ENCODE data around the gene PNMA8B.
"Not testable (repeated sequence)": the region's sequence is repeated elsewhere in the genome, so short reads cannot be mapped to it uniquely, and the experiment has no call there.

The PNMA8B gene, protein sequence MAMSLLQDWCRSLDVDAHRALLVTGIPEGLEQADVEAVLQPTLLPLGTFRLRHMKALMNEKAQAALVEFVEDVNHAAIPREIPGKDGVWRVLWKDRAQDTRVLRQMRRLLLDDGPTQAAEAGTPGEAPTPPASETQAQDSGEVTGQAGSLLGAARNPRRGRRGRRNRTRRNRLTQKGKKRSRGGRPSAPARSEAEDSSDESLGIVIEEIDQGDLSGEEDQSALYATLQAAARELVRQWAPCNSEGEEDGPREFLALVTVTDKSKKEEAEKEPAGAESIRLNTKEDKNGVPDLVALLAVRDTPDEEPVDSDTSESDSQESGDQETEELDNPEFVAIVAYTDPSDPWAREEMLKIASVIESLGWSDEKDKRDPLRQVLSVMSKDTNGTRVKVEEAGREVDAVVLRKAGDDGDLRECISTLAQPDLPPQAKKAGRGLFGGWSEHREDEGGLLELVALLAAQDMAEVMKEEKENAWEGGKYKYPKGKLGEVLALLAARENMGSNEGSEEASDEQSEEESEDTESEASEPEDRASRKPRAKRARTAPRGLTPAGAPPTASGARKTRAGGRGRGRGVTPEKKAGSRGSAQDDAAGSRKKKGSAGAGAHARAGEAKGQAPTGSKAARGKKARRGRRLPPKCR

DNA sequence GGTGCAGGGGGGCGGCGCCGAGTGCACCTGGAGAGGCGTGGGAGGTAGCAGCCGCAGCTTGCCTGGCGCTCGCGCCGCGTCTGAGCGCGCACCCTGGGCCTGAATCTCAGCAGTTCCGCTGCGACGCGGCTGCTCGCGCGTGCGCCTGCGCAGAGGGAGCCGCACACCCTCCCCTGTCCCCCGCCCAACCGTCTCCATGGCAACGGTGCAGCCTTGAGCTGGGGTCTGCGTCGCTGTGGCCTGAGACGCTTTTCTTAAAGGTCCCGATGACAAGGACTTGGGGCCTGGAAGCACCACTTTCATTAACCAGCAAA is at the start of gene PNMA8B:
Gene PNMA8B, minus strand, starts transcription at position 82 of the 314 bp plus-strand sequence. CDS start 402 bp downstream, outside the sequence.
- peak; percentile 42 for DNase-seq

DNA sequence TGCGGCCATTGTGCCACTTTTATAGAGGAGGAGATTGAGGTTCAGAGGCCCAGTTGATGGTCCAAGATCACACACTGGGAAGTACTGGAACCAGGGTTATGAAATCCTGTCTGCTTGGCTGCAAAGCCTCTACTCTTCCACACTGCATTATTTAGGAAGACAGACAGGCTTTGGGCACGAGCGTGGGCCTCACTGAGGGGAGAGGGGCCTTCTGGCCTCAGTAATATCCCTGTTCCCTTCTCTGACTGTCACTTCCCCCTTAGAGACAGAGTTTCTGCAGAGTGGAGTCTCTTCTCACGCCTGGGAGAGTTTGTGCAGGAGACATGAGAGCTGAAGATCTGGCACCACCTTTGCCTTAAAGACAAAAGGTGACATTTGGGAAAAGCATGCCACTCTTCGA is 49.0 kb upstream of the PNMA8B start:
- DNase-seq = no peak

GRCh38 chr19:46542428-46543230 is 47.0 kb upstream of the PNMA8B start:
- peak; percentile 93 for DNase-seq

DNA sequence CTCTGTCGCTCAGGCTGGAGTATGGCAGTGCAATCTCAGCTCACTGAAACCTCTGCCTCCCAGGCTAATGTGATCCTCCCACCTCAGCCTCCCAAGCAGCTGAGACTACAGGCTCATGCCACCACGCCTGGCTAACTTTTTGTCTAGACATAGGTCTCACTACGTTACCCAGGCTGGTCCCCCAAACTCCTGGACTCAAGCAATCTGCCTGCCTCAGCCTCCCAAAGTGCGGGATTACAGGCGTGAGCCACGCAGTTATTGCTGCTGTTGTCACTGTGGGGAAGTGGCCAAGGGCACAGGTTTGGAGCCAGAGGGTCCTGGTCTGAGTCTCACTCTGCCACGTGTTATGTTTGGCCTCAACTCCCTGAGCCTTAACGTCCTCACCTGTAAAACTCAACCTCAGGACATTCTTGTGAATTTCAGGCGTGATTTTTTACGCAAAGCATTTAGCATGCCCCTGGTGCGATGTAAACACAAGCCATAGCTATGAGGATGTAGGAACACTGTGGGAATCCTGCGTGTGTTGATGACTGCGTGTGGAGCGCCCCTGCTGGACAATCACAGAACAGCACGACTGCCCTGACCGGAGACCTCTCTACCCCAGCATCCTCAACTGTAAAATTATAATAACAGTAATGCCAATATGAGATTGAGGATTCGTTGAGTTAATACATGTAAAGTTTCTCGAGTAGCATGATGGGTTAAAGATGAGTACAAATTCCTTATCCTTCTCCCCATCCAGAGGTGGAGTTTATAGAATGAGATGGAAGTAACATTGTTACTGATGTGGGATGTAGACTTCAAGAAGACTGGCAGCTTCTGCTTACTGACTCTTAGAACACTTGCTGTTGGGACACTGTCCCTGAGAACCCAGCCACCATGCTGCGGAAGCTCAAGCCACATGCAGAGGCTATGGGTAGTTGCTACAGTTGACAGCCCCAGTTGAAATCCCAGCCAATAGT is 41.8 kb upstream of the PNMA8B start:
- DNase-seq = peak; percentile 64

- DNase-seq = no peak
Measured at GRCh38 chr19:46536391-46536790, 40.7 kb upstream of the PNMA8B start.

DNA sequence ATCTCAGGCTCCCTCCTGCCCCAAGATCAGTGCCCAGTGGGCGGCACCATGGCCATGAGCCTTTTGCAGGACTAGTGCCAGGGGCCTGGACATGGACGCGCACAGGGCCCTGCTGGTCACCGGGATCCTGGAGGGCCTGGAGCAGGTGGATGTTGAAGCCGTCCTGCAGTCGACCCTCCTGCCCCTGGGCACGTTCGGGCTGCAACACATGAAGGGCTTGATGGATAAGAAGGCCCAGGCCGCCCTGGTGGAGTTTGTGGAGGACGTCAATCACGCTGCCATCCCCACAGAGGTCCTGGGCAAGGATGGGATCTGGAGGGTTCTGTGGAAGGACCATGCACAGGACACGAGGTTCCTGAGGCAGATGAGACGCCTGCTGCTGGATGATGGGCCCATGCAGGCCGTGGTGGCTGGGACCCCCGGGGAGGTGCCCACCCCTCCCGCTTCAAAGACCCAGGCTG is 38.0 kb upstream of the PNMA8B start:
- DNase-seq = no peak

- no peak for DNase-seq
Measured at GRCh38 chr19:46533078-46533620, 37.5 kb upstream of the PNMA8B start.

DNA sequence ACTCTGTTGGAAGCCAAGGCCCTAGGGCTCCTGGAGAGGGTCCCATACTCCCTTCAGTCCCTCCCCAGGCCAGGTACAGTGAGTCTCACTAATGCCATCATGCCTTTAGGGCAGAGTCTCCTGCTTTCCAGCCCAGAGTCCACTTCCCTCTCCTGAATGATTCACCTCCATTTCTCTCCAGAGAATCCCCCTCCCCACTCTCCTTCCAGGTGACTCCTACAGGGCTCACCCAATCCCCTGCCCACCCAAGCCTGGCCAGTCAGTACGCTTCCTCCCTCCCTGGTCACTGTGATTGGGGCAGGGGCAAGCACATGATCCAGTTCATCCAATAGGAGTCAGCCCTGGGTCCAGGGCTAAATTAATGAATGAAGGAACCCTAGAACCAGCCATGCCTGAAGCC is 35.0 kb upstream of the PNMA8B start:
- DNase-seq = peak; percentile 38

GRCh38 chr19:46529622-46530451 is 34.2 kb upstream of the PNMA8B start:
- DNase-seq = peak; percentile 79

GRCh38 chr19:46528601-46529590 is 33.2 kb upstream of the PNMA8B start:
- no peak for DNase-seq

DNA sequence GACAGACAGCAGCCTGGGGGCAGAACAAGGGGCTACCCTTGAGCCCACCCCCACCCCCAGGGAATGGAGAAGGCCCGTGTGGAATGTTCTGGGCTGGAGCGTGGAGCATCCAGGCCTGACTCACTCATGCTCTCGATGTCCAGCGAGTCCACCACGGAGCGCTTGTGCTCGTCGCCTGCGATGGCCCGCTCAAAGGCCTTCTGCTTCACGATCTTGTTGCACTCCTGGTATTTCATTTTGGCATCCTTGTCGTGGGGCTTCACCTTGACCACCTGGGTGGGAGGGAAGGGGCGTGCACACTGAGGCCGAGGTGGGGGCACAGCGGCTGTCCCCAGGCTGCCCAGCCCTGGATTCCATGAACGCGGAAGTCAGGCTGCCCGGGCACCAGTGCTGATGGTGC is 31.1 kb upstream of the PNMA8B start:
- not testable (repeated sequence) for DNase-seq

- no peak for DNase-seq
Measured at GRCh38 chr19:46524308-46524707, 28.6 kb upstream of the PNMA8B start.

- DNase-seq = peak; percentile 27
Measured at GRCh38 chr19:46522988-46523387, 27.3 kb upstream of the PNMA8B start.

DNA sequence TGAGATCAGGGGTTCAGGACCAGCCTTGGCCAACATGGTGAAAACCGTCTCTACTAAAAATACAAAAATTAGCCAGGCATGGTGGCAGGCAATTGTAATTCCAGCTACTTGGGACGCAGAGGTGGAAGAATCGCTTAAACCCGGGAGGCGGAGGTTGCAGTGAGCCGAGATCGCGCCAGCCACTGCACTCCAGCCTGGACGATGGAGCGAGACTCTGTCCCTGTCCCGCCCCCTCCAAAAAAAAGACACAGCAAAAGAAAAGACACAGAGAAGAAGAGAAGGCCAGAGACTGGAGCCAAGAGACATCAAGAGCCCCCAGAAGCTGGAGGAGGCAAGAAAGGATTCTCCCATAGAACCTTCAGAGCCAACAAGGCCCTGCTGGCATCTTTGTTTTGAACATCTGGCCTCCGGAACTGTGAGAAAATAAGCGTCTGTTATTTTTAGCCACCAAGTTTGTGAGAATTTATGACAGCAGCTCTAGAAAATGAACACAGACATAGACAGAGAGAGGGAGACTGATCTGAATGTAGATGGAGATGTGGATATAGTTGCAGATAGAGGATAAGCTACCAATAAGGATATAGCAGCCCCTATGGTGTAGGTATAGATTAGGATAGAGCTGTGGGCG is 25.7 kb upstream of the PNMA8B start:
- no peak for DNase-seq

DNA sequence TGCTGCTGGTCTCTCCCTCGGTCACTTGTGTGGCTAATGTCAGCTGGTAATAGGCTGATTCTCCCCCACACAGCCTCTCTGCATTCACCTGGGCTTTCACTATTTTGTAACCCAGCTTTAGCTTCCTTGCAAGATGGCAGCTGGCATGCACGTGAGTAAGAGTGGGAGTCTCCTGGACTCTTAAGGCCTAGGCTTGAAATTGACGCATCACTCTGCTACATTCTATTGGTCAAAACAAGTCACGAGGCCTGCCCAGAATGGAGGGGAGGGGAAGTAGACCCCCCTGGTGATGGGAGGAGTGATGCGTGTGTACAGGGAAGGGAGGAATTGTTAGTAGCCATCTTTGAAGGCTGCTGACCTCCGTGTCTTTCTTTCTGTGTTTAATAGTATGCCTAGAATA is 24.9 kb upstream of the PNMA8B start:
- no peak for DNase-seq

DNA sequence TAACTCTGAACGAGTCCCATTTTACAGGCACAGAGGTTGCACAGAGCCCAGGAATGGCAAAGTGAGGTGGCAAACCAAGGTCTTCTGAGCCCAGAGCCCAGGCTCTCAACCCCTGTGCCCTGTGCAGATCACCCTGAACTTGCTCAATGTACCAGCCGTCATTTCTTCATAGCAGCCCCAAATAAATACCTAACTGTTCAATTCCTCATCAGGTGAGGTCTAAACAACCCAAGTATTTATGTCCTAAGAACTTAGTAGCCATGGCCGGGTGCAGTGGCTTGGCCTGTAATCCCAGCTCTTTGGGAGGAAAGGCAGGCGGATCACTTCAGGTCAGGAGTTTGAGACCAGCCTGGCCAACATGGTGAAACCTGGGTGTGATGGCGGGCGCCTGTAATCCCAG is 21.8 kb upstream of the PNMA8B start:
- no peak for DNase-seq

DNA sequence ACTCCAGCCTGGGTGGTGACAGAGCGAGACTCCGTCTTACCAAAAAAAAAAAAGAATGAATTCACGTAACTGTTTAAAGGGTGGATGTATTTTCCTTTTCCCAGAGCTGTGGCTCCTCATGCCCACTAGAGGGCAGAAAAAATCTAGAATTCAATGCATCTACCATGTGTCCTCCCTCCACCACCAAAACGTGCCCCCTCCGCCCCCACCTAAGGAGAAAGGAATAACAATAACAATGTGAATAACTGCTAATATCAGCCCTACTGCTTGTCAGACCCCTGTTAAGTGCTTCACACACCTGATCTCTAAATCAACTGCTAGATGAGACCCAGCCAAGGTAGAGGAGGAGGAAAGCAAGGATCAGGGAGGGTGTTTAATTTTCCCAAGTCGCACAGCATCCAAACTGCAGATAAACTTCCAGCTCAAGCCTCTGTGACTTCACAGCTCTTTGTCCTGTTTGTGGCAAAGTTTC is 20.2 kb upstream of the PNMA8B start:
- DNase-seq = peak; percentile 78

DNA sequence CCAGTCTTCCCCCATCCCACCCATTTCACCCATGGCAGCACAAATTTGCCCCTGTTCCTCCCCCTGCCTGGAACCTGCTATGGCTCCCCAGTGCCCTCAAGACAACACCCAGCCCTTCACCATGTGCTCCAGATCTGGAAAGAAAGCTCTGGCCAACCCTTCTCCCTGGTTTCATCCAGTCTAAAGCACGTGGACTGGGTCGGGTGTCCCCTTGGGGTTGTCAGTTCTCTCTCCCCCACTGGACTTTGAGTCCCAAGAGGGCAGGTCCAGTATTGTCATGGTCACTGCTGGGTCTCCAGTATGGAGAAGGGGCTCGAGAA is 19.6 kb upstream of the PNMA8B start:
- no peak for DNase-seq

DNA sequence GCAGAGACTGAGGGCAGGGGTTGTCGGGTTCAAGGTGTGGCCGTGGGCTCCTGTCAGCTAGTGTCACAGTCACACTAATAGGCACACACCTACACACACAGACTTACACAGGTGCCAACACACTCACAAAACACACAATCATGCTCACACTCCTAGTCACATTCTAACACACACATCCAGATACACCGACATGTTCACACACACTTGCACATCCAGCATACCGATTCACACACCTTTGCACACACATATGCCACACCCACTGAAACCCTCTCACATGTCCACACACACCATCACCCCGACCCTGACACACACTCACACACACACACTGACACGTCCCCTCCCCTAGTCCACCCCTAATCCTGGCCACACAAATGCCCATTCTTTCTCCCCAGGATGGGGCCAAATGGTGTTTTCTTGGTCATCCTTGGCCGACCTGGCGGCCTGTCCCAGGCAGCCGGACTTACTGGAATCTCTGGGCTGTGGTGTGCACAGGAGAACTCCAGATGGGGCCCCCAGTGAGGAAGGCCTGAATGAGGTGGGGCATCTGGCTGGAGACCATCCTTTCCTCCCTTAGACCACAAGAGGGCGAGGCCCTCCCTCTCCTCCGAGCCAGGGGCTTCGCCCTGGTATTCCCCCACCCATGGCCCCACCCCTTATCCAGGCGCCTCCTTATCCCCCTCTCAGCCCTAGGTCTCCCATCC is 19.1 kb upstream of the PNMA8B start:
- no peak for DNase-seq

Measured in hematopoietic multipotent progenitor cell treated with erythropoietin and hydrocortisone succinate and interleukin-3 and kit ligand, for 4 days (in vitro differentiated cells).